Measurements from ENCODE around the gene CPAMD8.
"Not testable (repeated sequence)": the region's sequence is repeated elsewhere in the genome, so short reads cannot be mapped to it uniquely, and the experiment has no call there.

CPAMD8 gene

DNA sequence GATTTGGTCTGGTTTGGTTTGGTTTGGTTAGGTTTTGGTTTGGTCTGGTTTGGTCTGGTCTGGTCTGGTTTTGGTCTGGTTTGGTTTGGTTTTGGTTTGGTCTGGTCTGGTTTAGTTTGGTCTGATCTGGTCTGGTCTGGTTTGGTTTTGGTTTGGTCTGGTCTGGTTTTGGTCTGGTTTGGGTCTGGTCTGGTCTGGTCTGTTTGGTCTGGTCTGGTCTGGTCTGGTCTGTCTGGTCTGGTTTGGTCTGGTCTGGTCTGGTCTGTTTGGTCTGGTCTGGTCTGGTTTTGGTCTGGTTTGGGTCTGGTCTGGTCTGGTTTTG lies 151.7 kb downstream of the CPAMD8 start:
- not testable (repeated sequence) for DNase-seq (ENCODE audit: low read depth, low spot score)

DNA sequence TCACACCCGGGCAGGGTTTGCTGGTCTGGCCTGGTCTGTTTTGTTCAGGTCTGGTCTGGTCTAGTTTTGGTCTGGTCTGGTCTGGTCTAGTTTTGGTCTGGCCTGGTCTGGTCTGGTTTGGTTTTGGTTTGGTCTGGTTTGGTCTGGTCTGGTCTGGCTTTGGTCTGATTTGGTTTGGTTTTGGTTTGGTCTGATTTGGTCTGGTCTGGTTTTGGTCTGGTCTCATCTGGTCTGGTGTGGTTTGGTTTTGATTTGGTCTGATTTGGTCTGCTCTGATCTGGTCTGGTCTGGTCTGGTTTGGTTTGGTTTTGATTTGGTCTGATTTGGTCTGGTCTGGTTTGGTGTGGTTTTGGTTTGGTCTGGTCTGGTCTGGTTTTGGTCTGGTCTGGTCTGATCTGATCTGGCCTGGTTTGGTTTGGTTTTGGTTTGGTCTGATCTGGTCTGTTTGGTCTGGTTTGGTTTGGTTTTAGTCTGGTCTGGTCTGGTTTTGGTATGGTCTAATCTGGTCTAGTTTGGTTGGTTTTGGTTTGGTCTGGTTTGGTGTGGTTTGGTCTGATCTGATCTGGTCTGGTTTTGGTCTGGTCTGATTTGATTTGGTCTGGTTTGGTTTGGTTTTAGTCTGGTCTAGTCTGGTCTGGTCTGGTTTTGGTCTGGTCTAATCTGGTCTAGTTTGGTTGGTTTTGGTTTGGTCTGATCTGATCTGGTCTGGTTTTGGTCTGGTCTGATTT lies 152.2 kb downstream of the CPAMD8 start:
- DNase-seq (ENCODE audit: low read depth, low spot score), result no peak

DNA sequence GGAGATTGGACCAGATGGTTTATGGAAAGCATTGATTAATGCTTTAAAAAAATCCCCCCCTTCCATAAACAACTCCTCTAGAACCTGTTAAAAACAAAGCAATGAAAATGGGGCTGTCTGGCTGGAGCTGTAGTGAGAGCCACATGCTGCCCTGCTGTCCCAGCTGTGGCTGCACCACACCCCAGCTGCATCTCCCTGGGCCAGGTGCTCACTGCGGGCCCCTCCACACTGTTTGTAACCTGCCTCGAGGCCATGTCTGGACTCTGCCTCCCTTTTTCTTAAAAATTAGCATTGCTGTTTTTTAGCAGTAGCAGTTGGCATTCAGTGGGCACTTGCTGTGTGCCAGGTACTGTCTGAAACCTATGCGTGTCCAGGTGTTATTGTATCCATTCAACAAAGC lies 153.0 kb downstream of the CPAMD8 start:
- DNase-seq (ENCODE audit: low read depth, low spot score), result no peak

DNA sequence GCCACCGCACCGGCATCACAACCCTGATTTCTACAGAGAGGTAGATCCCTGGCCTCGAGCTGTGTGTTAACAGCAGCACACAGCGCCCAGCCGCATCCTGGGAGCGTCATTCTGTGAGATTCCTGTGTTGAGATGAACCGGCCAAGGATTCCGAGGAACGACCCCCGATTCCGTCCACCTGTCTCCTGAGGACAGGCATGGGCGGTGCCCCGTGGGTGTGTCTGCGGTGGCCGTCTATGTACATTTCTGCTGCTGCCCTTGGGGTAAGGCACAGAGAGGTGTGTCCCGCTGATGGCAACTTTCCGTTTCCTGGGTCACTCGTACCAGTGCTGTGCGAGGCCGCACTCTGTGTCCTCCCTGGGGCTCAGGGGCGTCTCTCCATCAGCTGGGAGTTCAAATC lies 153.9 kb downstream of the CPAMD8 start:
- DNase-seq (ENCODE audit: low read depth, low spot score), result no peak

DNA sequence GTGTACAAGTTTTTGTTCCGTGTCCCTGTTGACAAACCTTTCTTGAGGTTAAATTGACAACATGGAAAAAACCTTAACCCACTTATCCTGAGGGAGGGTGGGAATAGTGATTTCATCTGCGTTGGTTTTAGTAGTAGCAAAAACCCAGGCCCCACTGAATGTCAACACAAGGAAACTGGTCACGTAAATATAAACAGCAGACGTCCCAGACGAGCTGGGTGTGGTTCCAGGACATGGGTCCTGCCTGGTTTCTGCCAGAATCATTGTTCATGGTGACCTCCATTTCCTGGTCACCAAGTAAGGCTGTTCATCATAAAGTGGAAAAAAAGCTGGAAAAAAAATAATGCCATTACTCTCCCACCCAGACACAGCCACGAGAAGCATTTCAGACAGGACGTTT lies 154.7 kb downstream of the CPAMD8 start:
- no peak for DNase-seq (ENCODE audit: low read depth, low spot score)

DNA sequence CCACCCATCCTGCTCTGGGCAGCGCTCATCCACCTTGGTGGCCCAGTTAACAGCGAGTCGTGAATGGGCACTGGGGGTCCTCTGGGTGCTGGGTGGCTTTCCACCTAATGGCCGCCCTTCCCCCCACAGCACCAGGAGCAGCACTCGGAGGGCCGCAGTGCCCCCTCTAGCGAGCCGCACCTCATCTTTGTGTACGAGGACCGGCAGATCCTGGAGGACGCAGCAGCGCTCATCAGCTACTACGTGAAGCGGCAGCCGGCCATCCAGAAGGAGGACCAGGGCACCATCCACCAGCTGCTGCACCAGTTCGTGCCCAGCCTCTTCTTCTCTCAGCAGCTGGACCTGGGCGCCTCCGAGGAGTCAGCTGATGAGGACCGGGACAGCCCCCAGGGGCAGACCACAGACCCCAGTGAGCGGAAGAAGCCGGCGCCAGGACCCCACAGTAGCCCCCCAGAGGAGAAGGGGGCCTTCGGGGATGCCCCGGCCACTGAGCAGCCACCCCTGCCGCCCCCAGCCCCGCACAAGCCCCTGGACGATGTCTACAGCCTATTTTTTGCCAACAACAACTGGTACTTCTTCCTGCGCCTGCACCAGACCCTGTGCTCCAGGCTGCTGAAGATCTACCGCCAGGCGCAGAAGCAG lies 157.2 kb downstream of the CPAMD8 start:
- no peak for DNase-seq (ENCODE audit: low read depth, low spot score)

DNA sequence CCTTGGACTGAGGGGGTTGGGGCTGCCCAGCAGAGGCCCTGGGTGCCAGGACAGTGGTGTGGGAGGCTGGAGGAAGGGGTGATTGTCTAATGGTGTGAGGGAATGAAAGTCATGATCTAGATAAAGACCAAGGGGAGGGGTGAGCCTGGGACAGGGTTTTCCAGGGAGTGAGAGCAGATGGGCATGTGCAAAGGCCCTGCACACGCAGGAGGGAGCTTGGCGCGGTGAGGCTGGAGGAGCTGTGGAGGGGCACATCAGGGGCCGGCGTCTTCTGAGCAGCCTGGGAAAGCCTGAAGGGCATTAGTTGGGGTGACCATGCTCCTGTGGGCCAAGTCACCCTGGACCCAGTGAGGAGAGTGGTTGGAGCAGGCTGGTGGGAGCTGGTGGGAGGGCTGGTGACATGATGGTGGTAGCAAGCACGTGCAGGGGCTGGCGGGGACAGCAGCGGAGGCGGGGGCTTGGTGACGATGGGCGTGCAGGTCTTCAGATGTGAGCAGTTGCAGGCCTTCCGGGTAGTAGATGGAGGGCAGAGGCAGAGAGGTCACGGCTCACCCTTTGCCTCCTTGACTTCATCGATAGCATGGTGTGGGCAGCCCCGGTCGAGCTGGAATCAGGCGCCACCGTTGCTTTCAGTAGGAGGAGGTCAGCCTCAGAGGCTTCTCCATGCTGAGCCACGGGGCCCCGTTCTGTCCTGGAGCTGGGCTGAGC lies 158.0 kb downstream of the CPAMD8 start:
- DNase-seq (ENCODE audit: low read depth, low spot score), result no peak

DNA sequence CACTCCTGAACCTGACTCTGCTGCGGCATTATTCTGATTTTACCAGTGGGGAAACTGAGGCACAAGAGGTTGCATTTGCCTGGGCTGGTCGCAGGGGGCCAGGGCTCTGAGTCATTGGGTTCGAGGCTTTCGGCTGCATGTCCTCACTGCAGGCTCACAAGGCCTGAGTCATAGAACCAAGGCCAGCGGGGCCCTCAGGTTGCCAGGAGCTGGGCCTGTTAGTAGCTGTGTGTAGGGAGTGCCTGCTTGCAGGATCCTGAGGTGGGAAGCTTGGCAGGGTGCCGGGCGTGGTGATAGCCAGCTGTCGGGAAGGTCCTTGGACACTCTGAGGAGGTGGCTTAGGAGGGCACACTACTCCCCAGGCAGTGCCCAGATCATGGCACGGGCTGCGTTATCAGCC lies 159.4 kb downstream of the CPAMD8 start:
- no peak for DNase-seq (ENCODE audit: low read depth, low spot score)

DNA sequence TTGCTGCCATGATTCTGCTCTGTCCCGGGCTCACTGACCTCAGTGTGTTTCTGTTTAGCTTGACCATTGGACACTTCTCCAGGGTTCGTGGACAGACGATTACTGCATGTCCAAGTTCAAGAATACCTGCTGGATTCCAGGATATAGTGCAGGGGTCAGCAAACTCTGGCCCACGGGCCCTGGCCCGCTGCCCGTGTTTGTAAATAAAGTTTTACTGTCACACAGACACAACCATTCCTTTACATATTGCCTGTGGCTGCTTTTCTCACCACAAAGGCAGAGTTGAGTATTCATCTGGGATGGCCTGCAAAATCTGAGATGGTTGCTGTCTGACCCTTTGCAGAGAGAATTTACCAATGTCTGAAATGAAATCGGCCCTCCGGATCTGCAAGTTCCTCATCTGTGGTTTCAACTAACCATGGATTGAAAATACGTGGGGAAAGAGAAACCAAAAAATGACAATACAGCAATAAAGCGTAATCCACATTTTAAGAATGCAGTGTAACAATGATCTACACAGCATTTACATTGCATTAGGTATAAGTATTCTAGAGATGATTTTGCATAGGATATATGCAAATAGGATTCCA lies 163.7 kb downstream of the CPAMD8 start:
- DNase-seq (ENCODE audit: low read depth, low spot score), result no peak

DNA sequence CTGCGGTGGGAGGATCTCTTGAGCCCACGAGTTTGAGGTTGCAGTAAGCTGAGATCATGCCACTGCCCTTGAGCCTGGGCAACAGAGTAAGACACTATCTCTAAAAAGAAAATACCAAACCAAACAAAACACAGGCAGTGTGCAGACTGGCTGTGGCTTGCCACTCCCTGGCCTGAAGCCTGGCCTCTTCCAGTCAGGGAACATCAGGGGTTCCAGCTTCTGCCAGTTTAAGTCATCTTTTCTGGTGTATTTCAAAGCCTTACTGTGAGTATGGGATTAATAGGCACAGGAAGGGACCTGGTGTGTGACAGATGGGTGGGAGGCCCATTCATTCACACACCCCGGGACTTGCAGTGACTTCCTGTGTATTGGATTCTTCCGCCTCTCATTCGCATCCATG lies 164.8 kb downstream of the CPAMD8 start:
- no peak for DNase-seq (ENCODE audit: low read depth, low spot score)

DNA sequence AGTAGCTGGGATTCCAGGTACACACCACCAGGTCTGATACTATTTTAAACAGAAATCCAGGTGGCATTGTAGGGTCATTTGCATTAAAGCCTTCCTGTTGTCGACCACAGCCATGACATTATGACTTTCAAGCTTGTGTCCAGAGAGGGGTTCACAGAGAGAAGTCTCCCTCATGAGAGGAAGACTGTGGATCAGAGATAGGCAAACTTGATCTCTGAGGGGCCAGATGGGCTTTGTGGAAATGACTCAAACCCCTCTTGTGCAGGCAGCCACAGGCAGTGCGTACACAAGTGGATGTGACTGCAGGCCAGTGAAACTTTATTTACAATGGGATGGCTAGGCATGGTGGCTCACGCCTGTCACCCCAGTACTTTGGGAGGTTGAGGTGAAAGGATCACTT lies 165.6 kb downstream of the CPAMD8 start:
- no peak for DNase-seq (ENCODE audit: low read depth, low spot score)

DNA sequence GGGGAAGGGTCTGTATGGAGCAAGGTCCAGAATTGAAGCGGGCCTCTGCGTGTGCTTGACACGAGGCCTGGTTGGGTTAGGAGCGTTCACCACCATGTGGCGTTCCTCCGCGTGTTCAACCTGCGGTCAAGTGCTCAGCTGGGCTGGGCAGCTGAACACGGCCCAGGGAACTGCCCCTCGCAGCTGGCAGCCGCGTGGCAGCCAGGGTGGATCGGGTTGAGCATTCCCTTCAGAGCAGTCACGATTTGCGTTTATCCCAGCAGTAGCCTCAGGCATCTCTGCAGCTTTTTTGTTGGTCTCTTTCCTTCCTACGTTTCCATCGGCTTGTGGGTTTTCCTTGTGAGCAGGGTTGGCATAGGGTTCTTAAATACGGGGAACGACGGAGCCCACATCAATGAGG lies 166.5 kb downstream of the CPAMD8 start:
- DNase-seq (ENCODE audit: low read depth, low spot score), result no peak

DNA sequence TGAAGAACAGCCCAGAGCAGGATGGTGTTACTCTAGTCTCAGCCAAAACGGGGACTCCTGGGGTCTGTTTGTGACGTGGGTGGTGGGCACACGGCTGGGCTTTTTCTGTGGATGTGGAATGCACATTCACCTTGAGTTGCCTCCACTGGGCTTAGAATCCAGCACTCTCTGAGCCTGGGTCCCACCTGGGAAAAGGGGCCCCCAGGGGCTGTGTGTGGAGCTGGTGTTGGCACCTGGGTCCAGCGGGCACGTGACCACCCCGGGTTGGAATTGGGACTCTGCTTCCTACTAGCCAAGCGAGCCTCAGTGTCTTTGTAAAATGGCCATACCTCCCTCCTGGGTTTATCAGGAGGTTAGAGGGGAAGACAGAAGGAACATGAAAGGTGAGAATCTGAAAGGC lies 167.0 kb downstream of the CPAMD8 start:
- DNase-seq (ENCODE audit: low read depth, low spot score), result no peak

DNA sequence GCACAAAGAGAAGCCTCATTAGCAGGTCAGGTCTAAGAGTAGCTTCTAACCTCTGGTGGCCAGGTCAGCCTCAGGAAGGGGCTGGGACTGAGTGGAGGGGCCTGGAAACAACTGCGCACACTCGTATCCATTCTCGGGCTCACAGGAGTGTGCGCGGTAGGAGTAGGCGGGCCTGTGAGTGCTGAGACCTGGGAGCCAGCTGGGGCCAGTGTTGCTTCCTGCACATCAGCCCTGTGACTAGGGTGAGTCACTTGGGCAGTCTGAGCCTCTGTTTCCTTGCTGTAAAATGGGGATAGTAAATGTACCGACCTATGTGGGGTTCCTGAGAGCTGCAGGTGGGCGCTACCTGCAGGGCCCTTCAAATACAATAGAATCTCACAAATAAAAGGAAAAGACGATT lies 170.5 kb downstream of the CPAMD8 start:
- DNase-seq (ENCODE audit: low read depth, low spot score), result no peak

DNA sequence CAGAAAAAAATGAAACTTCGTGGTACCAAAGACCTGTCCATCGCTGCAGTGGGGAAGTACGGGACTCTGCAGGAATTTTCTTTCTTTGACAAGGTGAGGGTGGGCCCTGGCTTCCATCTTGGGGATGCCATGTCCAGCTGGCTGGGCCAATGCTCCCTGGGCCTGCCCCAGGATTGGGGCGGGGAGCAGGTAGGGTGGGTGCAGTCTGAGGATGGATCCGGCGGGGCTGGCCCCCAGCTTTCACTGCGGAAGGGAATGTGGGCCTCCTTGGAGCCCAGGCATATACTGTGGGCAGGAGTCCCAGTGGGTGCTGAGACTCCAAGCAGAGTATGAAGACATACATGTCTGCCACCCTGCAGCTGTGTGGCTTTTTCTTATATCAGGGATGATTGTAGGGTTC lies 173.5 kb downstream of the CPAMD8 start:
- no peak for DNase-seq (ENCODE audit: low read depth, low spot score)

DNA sequence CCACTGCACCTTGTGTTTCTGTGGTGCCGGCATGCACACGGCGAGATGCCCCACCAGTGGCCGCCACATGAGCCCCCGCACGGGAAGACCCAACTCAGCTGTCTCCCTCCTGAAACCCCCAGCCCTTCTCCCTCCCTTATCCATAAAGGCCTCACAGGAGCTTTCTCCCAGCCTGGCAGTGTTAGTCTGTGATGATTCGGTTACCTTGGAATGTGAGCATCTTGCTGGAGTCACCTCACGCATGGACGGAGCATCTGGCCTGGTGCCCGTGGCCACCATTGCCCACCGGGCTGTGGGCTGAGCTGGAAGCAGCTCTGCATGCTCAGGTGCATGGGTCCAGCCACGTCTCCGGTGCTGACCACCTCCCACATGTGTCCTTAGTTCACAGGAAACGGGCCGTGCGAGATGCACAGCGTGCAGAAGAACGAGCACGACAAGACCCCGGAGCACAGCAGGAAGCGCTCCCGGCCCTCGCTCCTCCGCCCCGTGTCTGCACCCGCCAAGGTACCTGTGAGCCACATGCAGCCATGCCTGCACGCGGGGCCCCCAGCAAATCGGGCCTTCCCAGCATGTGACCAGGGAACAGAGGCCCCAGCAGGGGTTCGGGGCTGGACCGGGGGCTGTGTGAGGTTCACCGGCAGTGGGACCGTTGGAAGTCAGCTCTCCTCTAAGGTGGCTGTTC lies 175.4 kb downstream of the CPAMD8 start:
- DNase-seq (ENCODE audit: low read depth, low spot score), result no peak

DNA sequence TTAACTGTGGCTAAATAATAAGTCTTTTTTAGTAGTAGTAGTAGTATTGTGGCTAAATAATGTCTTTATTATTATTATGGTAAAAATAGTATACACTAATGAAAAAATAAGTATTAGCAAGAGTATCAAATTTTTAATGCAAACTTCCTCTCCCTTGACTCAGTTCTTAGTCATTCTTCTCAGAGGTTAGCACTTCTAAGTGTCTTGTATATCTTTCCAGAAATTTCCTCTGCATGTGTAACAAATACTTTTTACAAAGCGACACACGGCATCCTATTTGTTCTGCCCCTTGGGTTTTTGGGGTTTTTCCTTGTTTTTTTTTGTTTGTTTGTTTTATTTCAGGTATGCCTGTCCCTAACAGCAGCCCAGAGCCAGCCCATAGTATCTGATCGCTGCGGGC lies 176.5 kb downstream of the CPAMD8 start:
- DNase-seq (ENCODE audit: low read depth, low spot score), result no peak

DNA sequence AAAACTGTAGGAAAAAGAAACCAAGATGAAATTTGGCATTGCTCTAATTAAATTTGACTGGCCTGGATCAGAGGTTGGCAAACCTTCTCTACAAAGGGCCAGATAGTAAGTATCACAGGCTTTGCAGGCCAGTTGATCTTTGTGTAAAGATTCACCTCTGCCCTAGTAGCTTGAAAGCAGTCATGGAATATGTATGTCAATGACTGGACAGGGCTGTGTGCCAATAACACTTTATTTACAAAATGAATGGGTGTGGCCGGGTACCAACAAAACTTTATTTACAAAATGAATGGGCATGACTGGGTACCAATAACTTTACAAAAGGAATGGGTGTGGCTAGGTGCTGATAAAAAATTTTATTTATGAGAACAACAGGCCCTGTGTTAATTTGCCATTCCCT lies 177.4 kb downstream of the CPAMD8 start:
- no peak for DNase-seq (ENCODE audit: low read depth, low spot score)

DNA sequence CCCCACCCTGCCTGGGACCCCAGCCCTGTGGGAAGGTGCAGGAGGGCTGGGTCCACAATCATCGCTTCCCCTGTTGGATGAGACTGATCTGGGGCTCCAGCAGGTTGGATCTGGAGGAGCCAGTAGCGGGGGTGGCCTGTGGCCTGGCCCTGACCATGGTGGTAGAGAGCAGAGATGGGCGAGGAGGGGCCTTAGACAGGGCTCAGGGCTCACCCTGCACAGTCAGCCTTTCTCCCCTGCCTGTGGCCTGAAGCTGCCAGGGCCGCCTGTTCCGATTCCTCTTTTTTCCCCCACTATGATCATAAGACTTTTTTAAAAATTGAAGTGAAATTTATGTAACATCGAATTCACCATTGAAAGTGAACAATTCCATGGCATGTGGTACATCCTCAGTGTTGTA lies 179.2 kb downstream of the CPAMD8 start:
- no peak for DNase-seq (ENCODE audit: low read depth, low spot score)

DNA sequence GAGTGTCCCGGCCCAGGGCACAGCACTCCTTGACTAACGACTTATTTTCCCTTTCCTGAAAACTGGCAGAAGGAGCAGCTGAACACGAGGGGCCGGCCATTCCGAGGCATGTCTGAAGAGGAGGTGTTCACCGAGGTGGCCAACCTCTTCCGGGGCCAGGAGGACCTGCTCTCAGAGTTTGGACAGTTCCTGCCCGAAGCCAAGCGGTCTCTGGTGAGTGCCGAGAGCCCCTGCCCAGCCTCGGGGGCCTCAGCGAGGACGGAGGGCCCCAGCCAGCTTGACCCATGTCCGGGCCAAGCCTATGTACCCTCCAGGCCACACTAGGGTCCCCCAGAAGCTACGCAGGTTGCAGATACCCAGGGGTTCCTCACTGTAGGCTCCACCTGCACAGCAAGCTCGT lies 179.7 kb downstream of the CPAMD8 start:
- no peak for DNase-seq (ENCODE audit: low read depth, low spot score)
